Measurements from ENCODE around the gene MTARC1.

- TF ChIP-seq YY1 (IDR thresholded peaks at IDR 0.05; ENCODE audit: insufficient read depth, insufficient read length) (no peak), ZNF274 (IDR thresholded peaks at IDR 0.05; ENCODE audit: low read depth, low read length) (no peak)
Measured at GRCh38 chr1:220786057-220786336, 716 bp upstream of the MTARC1 start.

All from NT2/D1 (cell line).